H1 (cell line): Measurements from ENCODE around the gene ANKRD12. TPM values are rescaled to one million over a fixed set of nuclear protein-coding genes. Genes with fewer than 3 reads are reported as not detected.

Source experiments
- KDM1A ChIP-seq: fragments of 200-600, 300-600 bp; sonication (generic); IDR thresholded peaks from 2 replicates; pipeline ENCODE4 v1.7.1; 2016; ENCODE audit warnings: mild to moderate bottlenecking, low read length, borderline replicate concordance
- RAD21 ChIP-seq, 2 experiments: IDR thresholded peaks in 1 of 2; conservative IDR thresholded peaks in 1 of 2; 2 replicates each; pipeline ENCODE4 v1.6.1; 2011; ENCODE audit warnings: low read depth in 2 of 2, low read length in 2 of 2, improper control_type of control experiment in 1 of 2, inconsistent platforms in 1 of 2, mild to moderate bottlenecking in 1 of 2, moderate library complexity in 1 of 2
- ZNF274 ChIP-seq: IDR thresholded peaks from 2 replicates; pipeline ENCODE4 v1.7.0; 2012; ENCODE audit warnings: low read length, borderline replicate concordance; ENCODE audit errors: extremely low read depth
- polyA plus RNA-seq, 7 experiments: library from polyadenylated mRNA; depleted of rRNA in 3 of 7; stranded (reverse) in 5 of 7; unstranded in 2 of 7; fragments of >200 nt in 5 of 7; fragments of 200-250 nt in 2 of 7; gene quantifications; 1 replicate in 5 of 7; 2 replicates in 1 of 7; 4 replicates in 1 of 7; pipeline versions ENCODE4 v1.2.1 to v1.2.3, GENCODE V29; 2011 to 2013; ENCODE audit warnings: missing spikeins in 2 of 7, mixed read lengths in 2 of 7
- total RNA-seq: library from RNA; stranded (reverse); fragmentation: NEBNext Ultra II Directional; extraction: Animal tissue kit (Norgen Biotek cat#: 25700); gene quantifications from 2 replicates; pipeline ENCODE4 v1.2.1, GENCODE V29; 2021
- TF ChIP-seq, protein P1 (sequence below): IDR thresholded peaks from 2 replicates; pipeline ENCODE4 v1.6.1; 2012; ENCODE audit warnings: low read length, inconsistent platforms

ANKRD12 gene
- total and polyA plus RNA-seq, 2 of the 8 experiments (the other 6 are each of a cell fraction or from before 2014, with no cell fraction given) = 2.6 to 37.9 TPM

DNA sequence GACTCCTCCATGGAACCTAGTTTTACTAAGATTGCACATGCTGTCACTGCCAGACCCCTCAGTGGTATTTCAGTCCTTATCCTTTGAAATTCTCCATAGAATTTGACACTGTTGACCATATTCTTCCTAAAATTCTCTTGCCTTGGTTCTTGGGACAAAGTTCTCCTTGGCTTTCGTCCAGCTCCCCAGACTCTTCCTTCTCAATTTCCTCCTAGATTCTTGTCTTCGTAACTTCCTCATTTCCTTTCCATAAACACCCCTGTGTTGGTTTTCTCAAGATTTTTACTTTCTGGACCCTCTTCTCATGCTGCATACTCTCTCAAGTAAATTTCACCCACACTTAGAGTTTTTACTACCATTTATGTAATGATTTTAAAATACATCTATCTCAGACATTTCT is 101.4 kb downstream of the ANKRD12 start (continued):
- TF ChIP-seq RAD21 (IDR thresholded peaks at IDR 0.05 in 1 of 2, conservative IDR thresholded peaks at IDR 0.05 in 1 of 2; ENCODE audit: low read depth in 2 of 2, low read length in 2 of 2) (no peak), ZNF274 (no peak), KDM1A (no peak)
- TF ChIP-seq, protein P1, sequence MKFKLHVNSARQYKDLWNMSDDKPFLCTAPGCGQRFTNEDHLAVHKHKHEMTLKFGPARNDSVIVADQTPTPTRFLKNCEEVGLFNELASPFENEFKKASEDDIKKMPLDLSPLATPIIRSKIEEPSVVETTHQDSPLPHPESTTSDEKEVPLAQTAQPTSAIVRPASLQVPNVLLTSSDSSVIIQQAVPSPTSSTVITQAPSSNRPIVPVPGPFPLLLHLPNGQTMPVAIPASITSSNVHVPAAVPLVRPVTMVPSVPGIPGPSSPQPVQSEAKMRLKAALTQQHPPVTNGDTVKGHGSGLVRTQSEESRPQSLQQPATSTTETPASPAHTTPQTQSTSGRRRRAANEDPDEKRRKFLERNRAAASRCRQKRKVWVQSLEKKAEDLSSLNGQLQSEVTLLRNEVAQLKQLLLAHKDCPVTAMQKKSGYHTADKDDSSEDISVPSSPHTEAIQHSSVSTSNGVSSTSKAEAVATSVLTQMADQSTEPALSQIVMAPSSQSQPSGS = no peak
